GM21360 (cell line): ENCODE measurements around the gene LILRA5.
"Not testable (repeated sequence)": the region's sequence is repeated elsewhere in the genome, so short reads cannot be mapped to it uniquely, and the experiment has no call there.

Experiments
- ATAC-seq: cut with Tn5 transposase; IDR thresholded peaks from one replicate; pipeline ENCODE4 v1.9.1; 2021; ENCODE audit warnings: mild to moderate bottlenecking, moderate library complexity; ENCODE audit not compliant: unreplicated experiment

Gene LILRA5

GRCh38 chr19:54277111-54277615, 35.8 kb downstream of the LILRA5 start:
- ATAC-seq = not testable (repeated sequence)

- no peak for ATAC-seq
Observed at GRCh38 chr19:54275951-54276350, 37.0 kb downstream of the LILRA5 start.

- not testable (repeated sequence) for ATAC-seq
Observed at GRCh38 chr19:54274516-54274915, 38.5 kb downstream of the LILRA5 start.

- no peak for ATAC-seq
Observed at GRCh38 chr19:54273821-54274220, 39.1 kb downstream of the LILRA5 start.

- ATAC-seq = not testable (repeated sequence)
Observed at GRCh38 chr19:54272181-54272580, 40.8 kb downstream of the LILRA5 start.

- not testable (repeated sequence) for ATAC-seq
Observed at GRCh38 chr19:54271587-54271986, 41.4 kb downstream of the LILRA5 start.

GRCh38 chr19:54271106-54271505, 41.9 kb downstream of the LILRA5 start:
- no peak for ATAC-seq

- no peak for ATAC-seq
Observed at GRCh38 chr19:54268936-54269335, 44.0 kb downstream of the LILRA5 start.

- ATAC-seq = no peak
Observed at GRCh38 chr19:54266133-54266532, 46.8 kb downstream of the LILRA5 start.

GRCh38 chr19:54262470-54262869, 50.5 kb downstream of the LILRA5 start:
- no peak for ATAC-seq

- ATAC-seq = no peak
Observed at GRCh38 chr19:54262066-54262465, 50.9 kb downstream of the LILRA5 start.

GRCh38 chr19:54257116-54257480, 55.9 kb downstream of the LILRA5 start, which contains the start of gene LILRB5:
LILRB5 (minus strand) TSS chr19:54257273; CDS start chr19:54257193, 80 bp downstream.
- no peak for ATAC-seq
